Cardiac muscle cell (in vitro differentiated cells and primary cell): ENCODE results near the gene FOXE3. TPM values are rescaled to one million over a fixed set of nuclear protein-coding genes. Genes with fewer than 3 reads are reported as not detected.

Experiments used
- DNase-seq, 2 donors: peaks; one replicate each; pipeline versions ENCODE4 v3.0.0 to v3.0.0-alpha.2; 2010 to 2017; ENCODE audit warnings: low read depth in 1 of 2, low spot score in 1 of 2
- H3K27ac ChIP-seq: fragments of 200-600 bp; sonication (generic); 2 replicates; pipeline ENCODE4 v1.5.1; 2016
- H3K27me3 ChIP-seq: fragments of 200-600 bp; sonication (generic); 2 replicates; pipeline ENCODE4 v1.6.0; 2016; ENCODE audit warnings: control low read depth
- H3K36me3 ChIP-seq: fragments of 200-600 bp; sonication (generic); 2 replicates; pipeline ENCODE4 v1.5.1; 2016; ENCODE audit warnings: control low read depth
- H3K4me1 ChIP-seq: fragments of 200-600 bp; sonication (generic); 2 replicates; pipeline ENCODE4 v1.8.1; 2017; ENCODE audit warnings: low read depth, mild to moderate bottlenecking, mixed run types
- H3K4me3 ChIP-seq: fragments of 200-600 bp; sonication (generic); 2 replicates; pipeline ENCODE4 v1.5.1; 2016; ENCODE audit warnings: mild to moderate bottlenecking
- H3K9me3 ChIP-seq: fragments of 200-600 bp; sonication (generic); 2 replicates; pipeline ENCODE4 v1.5.1; 2017; ENCODE audit warnings: low read depth, mild to moderate bottlenecking, control low read depth
- polyA plus RNA-seq: library from polyadenylated mRNA; unstranded; fragments of >200 nt; fragmentation: Nextera tagmentation; extraction: Ambion mirVana; gene quantifications from 2 replicates; pipeline ENCODE4 v1.2.1, GENCODE V29; 2016
- total RNA-seq: library from RNA; depleted of rRNA; stranded (reverse); fragments of >200 nt; gene quantifications from 2 replicates; pipeline ENCODE4 v1.2.3, GENCODE V29; 2016
- TF ChIP-seq, protein P1 (sequence below): IDR thresholded peaks from 2 replicates; pipeline ENCODE4 v1.5.1; 2012; ENCODE audit warnings: low read depth, mild to moderate bottlenecking, low read length

FOXE3 gene
- total and polyA plus RNA-seq, 2 experiments from 2014 or later: not detected

DNA sequence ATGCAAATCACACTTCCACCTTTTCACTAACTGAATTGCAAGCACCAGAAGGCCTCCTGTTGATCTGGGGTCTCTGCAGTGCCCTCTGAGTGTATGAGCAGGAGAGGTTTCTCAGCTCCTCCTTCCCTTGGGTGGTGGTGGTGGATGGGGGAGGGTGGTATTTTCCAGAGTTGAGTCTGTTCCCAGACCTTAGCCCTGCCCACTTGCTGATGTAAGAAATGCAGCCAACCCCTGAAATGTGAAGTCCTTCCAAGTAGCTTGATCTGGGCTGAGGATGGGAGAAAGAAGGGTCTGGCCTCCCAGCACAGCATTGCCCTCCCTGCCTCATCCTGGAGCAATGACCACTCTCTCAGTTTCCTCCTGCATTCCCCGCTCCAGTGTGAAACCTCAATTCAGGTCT is 15.4 kb downstream of the FOXE3 start:
- Histone ChIP-seq H3K4me1 (peaks cover 4% of the 10 kb centered on the region), H3K4me3 (no peak overlapping the region), H3K27ac (no peak overlapping the region), H3K9me3 (no peaks in the 10 kb centered on the region), H3K36me3 (no peaks in the 10 kb centered on the region), H3K27me3 (peaks cover 90% of the 10 kb centered on the region)
- peak in 1 of 2 donors; percentile 84 for DNase-seq
- TF ChIP-seq, protein P1, sequence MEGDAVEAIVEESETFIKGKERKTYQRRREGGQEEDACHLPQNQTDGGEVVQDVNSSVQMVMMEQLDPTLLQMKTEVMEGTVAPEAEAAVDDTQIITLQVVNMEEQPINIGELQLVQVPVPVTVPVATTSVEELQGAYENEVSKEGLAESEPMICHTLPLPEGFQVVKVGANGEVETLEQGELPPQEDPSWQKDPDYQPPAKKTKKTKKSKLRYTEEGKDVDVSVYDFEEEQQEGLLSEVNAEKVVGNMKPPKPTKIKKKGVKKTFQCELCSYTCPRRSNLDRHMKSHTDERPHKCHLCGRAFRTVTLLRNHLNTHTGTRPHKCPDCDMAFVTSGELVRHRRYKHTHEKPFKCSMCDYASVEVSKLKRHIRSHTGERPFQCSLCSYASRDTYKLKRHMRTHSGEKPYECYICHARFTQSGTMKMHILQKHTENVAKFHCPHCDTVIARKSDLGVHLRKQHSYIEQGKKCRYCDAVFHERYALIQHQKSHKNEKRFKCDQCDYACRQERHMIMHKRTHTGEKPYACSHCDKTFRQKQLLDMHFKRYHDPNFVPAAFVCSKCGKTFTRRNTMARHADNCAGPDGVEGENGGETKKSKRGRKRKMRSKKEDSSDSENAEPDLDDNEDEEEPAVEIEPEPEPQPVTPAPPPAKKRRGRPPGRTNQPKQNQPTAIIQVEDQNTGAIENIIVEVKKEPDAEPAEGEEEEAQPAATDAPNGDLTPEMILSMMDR: no peak

DNA sequence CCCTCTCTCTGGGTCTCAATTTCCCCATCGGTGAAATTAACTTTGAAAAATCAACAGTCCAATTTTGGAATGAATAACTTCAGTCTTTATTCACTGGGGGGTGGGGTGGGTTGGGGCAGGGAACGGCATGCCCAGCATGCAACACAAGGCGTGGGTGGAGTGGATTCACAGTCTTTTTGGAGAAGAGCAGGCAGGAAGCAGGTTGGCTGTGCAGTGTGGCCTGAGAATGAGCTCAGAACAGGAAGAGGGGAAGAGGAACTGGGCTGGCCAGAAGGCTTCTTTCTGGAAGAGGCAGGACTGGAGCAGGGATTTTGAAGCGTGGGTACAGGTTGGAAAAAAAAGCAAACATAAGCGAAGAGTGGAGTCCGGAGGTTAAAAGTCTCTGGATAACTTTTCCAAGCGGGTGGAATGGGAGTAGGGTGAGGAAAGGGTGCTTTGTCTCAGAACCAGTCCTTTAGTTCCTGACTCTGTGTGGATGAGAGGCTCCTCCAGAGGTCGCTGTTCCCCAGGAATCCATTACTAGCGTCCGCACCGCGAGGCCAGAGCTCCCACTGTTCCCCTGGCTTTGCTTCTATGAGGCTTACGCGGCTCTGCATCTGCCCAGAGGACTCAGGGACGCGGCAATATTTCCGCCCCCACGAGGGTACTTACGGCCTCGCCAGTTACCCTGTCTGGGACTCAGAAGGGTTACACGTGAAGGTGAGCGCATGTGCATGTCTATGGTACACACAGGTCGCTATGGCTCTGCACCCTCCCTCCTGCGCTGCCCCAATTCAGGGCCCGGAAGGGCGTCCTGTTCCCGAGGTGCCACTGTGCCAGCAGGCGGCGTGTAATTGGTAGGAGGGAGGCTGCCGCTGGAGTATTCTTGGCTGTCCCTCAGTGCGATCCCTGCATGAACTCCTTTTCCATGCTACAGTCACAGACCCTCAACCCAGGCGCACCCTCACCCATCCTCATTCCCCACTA is 16.3 kb downstream of the FOXE3 start:
- TF ChIP-seq, protein P1: peak; percentile 91
- no peaks in the 10 kb centered on the region for H3K36me3 ChIP-seq
- H3K4me3 ChIP-seq: no peak overlapping the region
- peak; percentile 86 to 94 for DNase-seq
- H3K27me3 ChIP-seq: peaks cover 90% of the 10 kb centered on the region
- H3K4me1 ChIP-seq: peaks cover 4% of the 10 kb centered on the region
- H3K27ac ChIP-seq: no peak overlapping the region
- H3K9me3 ChIP-seq: no peaks in the 10 kb centered on the region

- Histone ChIP-seq H3K36me3 (no peaks in the 10 kb centered on the region), H3K27me3 (peaks cover 94% of the 10 kb centered on the region), H3K9me3 (no peaks in the 10 kb centered on the region), H3K27ac (no peak overlapping the region), H3K4me3 (no peak overlapping the region), H3K4me1 (peaks cover 4% of the 10 kb centered on the region)
- no peak for DNase-seq
- TF ChIP-seq, protein P1: no peak
Measured at GRCh38 chr1:47433037-47433421, 16.9 kb downstream of the FOXE3 start.

GRCh38 chr1:47433477-47434050 is 17.5 kb downstream of the FOXE3 start:
- DNase-seq: no peak
- Histone ChIP-seq H3K4me3 (no peak overlapping the region), H3K27me3 (peaks cover 94% of the 10 kb centered on the region), H3K27ac (no peak overlapping the region), H3K36me3 (no peaks in the 10 kb centered on the region), H3K9me3 (no peaks in the 10 kb centered on the region), H3K4me1 (peaks cover 4% of the 10 kb centered on the region)
- TF ChIP-seq, protein P1: no peak

- peaks cover 94% of the 10 kb centered on the region for H3K27me3 ChIP-seq
- no peaks in the 10 kb centered on the region for H3K36me3 ChIP-seq
- no peak overlapping the region for H3K27ac ChIP-seq
- peak overlapping the region; percentile 7 for H3K4me3 ChIP-seq
- H3K4me1 ChIP-seq: peaks cover 4% of the 10 kb centered on the region
- TF ChIP-seq, protein P1: no peak
- peak in 1 of 2 donors; percentile 77 for DNase-seq
- no peaks in the 10 kb centered on the region for H3K9me3 ChIP-seq
Measured at GRCh38 chr1:47434051-47434842, 18.2 kb downstream of the FOXE3 start.
